HG03097 (cell line): ENCODE measurements around the gene AADACL3.

Experiments used
- ATAC-seq: cut with Tn5 transposase; IDR thresholded peaks from one replicate; pipeline ENCODE4 v1.9.1; 2021; ENCODE audit not compliant: unreplicated experiment, low FRiP score

The AADACL3 gene

GRCh38 chr1:12763479-12763878, 47.6 kb downstream of the AADACL3 start:
- no peak for ATAC-seq

DNA sequence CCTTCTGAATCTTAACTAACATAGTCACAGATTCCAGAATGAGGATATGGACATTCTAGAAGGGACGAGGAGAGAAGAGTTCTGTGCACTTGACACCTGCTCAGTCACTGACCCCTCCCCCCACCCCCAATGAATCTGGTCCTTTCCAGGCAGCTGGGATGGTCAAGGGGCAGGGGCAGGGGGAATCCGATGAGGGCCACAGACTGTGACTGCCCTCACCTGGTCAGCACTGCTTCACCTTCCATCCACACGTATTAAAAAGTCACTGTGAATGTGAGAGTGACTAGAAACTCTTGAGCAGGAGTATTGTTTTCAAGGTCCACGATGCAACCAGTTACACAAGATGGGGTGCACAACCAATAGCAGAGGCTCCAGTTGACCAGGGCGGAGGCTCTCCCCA, 48.1 kb downstream of the AADACL3 start:
- no peak for ATAC-seq

- ATAC-seq = no peak
Measured at GRCh38 chr1:12769031-12769430, 53.1 kb downstream of the AADACL3 start.

GRCh38 chr1:12769976-12770505, 54.1 kb downstream of the AADACL3 start:
- ATAC-seq = no peak

DNA sequence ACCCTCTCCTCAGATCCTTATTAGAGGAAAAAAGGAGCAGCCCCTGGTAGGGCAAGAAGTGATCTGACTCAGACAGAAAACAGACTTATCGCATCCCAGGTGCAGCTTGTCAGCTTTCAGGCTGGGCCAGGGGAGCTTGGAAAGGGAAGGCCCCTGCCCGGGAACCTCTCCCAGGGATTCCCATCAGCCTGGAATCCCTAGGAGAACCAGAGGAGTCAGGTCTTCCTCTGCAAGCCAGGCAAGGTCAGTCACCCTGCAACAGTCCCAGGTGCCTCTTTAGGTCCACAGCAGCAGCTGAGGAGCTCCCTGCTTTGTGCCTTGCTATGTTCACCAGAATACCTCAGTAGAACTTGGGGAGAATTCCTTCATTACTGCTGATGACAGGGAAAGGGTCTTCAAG, 54.7 kb downstream of the AADACL3 start:
- no peak for ATAC-seq

- no peak for ATAC-seq
Measured at GRCh38 chr1:12771186-12771585, 55.3 kb downstream of the AADACL3 start.

- ATAC-seq = no peak
Measured at GRCh38 chr1:12772520-12772919, 56.6 kb downstream of the AADACL3 start.

DNA sequence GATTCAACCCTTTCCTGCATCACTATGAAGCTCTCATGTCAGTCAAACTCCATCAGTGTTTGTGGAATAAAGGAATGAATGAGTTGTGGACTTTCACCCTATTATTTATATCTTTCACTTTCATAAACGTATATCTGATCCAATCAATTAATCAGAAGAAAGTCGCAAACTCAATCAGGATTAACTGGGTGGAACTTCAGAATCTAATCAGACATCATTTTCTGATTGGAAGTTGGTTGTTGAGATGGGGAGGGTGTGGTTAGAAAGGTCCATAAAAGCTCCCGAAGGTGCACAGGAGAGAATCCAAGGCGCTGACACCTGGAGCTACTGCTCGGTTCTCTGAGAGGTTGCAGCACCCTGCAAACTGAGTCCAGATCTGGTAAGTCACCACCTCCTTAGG, 57.5 kb downstream of the AADACL3 start, which contains the start of gene PRAMEF12:
Gene PRAMEF12 (plus strand): TSS at position 301 of the 400 bp plus-strand sequence. CDS start 1,130 bp downstream, outside the sequence.
- no peak for ATAC-seq

GRCh38 chr1:12774801-12775345, 59.0 kb downstream of the AADACL3 start:
- no peak for ATAC-seq

- ATAC-seq = no peak
Measured at GRCh38 chr1:12775443-12775842, 59.5 kb downstream of the AADACL3 start.

DNA sequence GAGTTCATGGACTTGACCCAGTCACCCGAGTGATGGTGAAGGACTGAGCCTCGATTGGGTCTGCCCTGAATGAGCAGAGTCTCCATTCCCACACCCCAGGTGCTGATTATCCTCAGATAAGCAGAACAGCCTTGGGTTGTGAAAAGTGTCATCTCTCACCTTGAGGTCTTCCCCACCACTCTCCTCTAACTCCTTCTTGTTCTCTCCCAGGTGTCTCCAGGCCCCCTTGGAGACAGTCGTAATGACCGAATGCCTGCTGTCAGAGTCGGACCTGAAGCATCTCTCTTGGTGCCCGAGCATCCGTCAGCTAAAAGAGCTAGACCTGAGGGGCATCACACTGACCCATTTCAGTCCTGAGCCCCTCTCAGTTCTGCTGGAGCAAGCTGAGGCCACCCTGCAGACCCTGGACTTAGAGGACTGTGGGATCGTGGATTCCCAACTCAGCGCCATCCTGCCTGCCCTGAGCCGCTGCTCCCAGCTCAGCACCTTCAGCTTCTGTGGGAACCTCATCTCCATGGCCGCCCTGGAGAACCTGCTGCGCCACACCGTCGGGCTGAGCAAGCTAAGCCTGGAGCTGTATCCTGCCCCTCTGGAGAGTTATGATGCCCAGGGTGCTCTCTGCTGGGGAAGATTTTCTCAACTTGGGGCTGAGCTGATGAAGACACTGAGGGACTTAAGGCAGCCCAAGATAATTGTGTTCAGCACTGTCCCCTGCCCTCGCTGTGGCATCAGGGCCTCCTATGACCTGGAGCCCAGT, 61.1 kb downstream of the AADACL3 start:
- ATAC-seq = no peak
